Astrocyte of the cerebellum (primary cell): ENCODE measurements around the gene REPIN1.
A peak's percentile ranks its signal among the peaks of the same experiment; 100 is the strongest.

ENCODE experiments used
- DNase-seq: peaks from one replicate; pipeline ENCODE4 v3.0.0-alpha.2; 2011; ENCODE audit warnings: low read depth
- H3K4me3 ChIP-seq: 2 replicates; pipeline ENCODE4 v1.5.1; 2011; ENCODE audit warnings: mild to moderate bottlenecking, low read depth, low read length, moderate library complexity
- CTCF ChIP-seq: IDR thresholded peaks from 2 replicates; pipeline ENCODE4 v1.5.1; 2012; ENCODE audit warnings: low read length, low read depth, moderate library complexity, mild to moderate bottlenecking; ENCODE audit errors: missing control alignments
- in situ Hi-C: cut with HindIII; loops from 2 replicates; pipeline ENCODE4 v1.10.0; 2017; ENCODE audit warnings: low sequenced_read_pairs

Gene REPIN1

GRCh38 chr7:150388306-150388705 is 19.7 kb downstream of the REPIN1 start:
- H3K4me3 ChIP-seq: no peak overlapping the region
- DNase-seq: no peak
- in situ Hi-C loops: no loop called here
- no peak for TF ChIP-seq CTCF

GRCh38 chr7:150388709-150389531 is 20.3 kb downstream of the REPIN1 start:
- peak; percentile 56 for DNase-seq

DNA sequence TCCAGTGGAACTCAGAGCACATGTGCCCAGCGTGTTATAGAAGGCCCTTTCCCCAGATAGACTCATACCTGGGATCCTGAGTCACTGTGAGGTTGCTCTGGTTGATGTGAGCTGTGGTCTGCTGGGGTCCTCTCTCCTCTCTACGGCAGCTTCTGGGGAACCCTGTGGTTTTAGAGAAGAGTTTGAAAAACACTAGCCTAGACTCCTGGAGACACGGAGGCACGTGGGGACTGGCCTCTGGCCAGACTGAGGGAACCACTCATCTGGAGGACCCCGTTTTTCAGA is 20.9 kb downstream of the REPIN1 start:
- no peak for DNase-seq
- in situ Hi-C loops: no loop called here
- TF ChIP-seq CTCF: no peak
- H3K4me3 ChIP-seq: no peak overlapping the region

More at GRCh38 chr7:150388709-150389531, 20.3 kb downstream of the REPIN1 start:
- TF ChIP-seq CTCF: peak; percentile 83
- in situ Hi-C loops: no loop called here
- H3K4me3 ChIP-seq: no peak overlapping the region

DNA sequence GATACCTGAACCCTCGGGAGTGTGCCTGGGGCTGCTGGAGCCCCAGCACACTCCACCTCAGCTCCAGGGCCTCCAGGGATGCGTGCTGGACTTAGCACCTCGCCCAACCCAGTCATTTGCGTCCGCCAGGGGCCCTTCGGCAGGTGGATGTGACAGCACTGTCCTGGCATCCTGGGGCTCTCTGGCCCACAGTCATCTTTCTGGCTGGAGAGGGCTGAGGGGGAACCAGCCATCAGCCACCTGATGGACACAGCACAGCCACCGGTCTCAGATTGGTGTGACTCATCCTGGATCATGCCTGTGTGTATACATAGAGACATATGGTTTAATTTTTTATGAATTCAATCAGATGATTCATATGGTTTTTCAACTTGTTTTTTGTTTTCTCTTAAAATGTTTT is 21.6 kb downstream of the REPIN1 start:
- no peak for DNase-seq
- in situ Hi-C loops: no loop called here

DNA sequence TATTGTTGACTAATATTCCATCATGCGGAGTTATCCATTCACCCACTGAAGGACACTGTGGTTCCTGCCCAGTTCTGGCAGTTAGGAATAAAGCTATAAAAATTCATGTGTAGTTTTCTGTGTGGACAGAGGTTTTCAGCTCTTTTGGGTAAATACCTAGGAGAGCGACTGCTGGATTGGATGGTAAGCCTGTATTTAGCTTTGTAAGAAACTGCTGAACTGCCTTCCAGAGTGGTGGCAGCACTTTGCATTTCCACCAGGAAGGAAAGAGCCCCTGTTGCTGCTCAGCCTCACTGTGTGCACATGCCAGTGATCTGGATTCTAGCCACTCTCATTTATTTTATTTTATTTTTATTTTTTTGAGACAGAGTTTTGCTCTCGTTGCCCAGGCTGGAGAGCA is 24.7 kb downstream of the REPIN1 start:
- in situ Hi-C loops: no loop called here
- no peak for DNase-seq
- no peak overlapping the region for H3K4me3 ChIP-seq
- TF ChIP-seq CTCF: no peak

More for the DNA sequence above, 21.6 kb downstream of the REPIN1 start:
- H3K4me3 ChIP-seq: no peak overlapping the region
- no peak for TF ChIP-seq CTCF

DNA sequence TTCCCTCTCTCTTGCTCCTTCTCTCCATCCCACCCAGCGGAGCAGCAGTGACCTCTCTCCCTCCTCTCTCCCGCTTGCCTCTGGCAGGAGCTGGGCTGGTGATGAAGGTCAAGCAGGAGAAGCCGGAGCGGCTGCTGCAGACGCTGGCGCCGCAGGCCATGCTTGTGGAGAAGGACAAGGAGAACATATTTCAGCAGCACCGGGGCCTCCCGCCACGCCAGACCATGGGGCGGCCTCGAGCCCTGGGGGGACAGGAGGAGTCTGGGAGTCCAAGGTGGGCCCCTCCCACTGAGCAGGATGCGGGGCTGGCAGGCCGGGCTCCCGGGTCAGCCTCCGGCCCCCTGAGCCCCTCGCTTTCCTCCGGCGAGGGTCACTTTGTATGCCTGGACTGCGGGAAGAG is 27.8 kb downstream of the REPIN1 start:
- in situ Hi-C loops: no loop called here
- no peak for DNase-seq
- no peak for TF ChIP-seq CTCF
- H3K4me3 ChIP-seq: no peak overlapping the region
